Stimulated activated CD4-positive, alpha-beta T cell treated with anti-CD3 and anti-CD28 coated beads, Interleukin-1b, Interleukin-23, amount 100 ng/mL, for 24 hours (primary cell): ENCODE data around the gene ADI1.
"Not testable (repeated sequence)": the region's sequence is repeated elsewhere in the genome, so short reads cannot be mapped to it uniquely, and the experiment has no call there.

Experiments
- DNase-seq, 4 experiments: peaks; one replicate each; pipeline ENCODE4 v3.0.0-alpha.2; 2020; ENCODE audit warnings: low read depth in 4 of 4, low spot score in 1 of 4

ADI1 gene

GRCh38 chr2:3494984-3495666 lies 24.2 kb downstream of the ADI1 start:
- no peak for DNase-seq

- DNase-seq: no peak
These were observed 25.7 kb downstream of the ADI1 start for GRCh38 chr2:3493615-3494007.

GRCh38 chr2:3492951-3493614 lies 26.2 kb downstream of the ADI1 start:
- DNase-seq: no peak

GRCh38 chr2:3492475-3492787 lies 26.9 kb downstream of the ADI1 start:
- DNase-seq: not testable (repeated sequence)

GRCh38 chr2:3491716-3492474 lies 27.4 kb downstream of the ADI1 start:
- DNase-seq: no peak

GRCh38 chr2:3491306-3491705 lies 28.0 kb downstream of the ADI1 start:
- DNase-seq: no peak

GRCh38 chr2:3490191-3491170 lies 28.9 kb downstream of the ADI1 start:
- DNase-seq: no peak

GRCh38 chr2:3489764-3490115 lies 29.6 kb downstream of the ADI1 start:
- DNase-seq: no peak

GRCh38 chr2:3488855-3489763 lies 30.2 kb downstream of the ADI1 start:
- DNase-seq: no peak

- DNase-seq: no peak
These were observed 31.2 kb downstream of the ADI1 start for GRCh38 chr2:3488061-3488531.

- DNase-seq: no peak
These were observed 31.9 kb downstream of the ADI1 start for GRCh38 chr2:3487432-3487831.

GRCh38 chr2:3487028-3487425 lies 32.3 kb downstream of the ADI1 start:
- no peak for DNase-seq

- no peak for DNase-seq
These were observed 33.0 kb downstream of the ADI1 start for GRCh38 chr2:3486047-3487027.

GRCh38 chr2:3485166-3485565 lies 34.2 kb downstream of the ADI1 start:
- DNase-seq: no peak

GRCh38 chr2:3483986-3484960 lies 35.1 kb downstream of the ADI1 start:
- no peak for DNase-seq

- DNase-seq: no peak
These were observed 35.9 kb downstream of the ADI1 start for GRCh38 chr2:3483227-3483985.

GRCh38 chr2:3482363-3482821 lies 36.9 kb downstream of the ADI1 start:
- no peak for DNase-seq
